Cardiac muscle cell (in vitro differentiated cells and primary cell): ENCODE measurements around the gene NRXN2. TPM values are rescaled to one million over a fixed set of nuclear protein-coding genes. Genes with fewer than 3 reads are reported as not detected.

Source experiments
- DNase-seq, 2 donors: peaks; one replicate each; pipeline versions ENCODE4 v3.0.0 to v3.0.0-alpha.2; 2010 to 2017; ENCODE audit warnings: low read depth in 1 of 2, low spot score in 1 of 2
- H3K27ac ChIP-seq: fragments of 200-600 bp; sonication (generic); 2 replicates; pipeline ENCODE4 v1.5.1; 2016
- H3K27me3 ChIP-seq: fragments of 200-600 bp; sonication (generic); 2 replicates; pipeline ENCODE4 v1.6.0; 2016; ENCODE audit warnings: control low read depth
- H3K36me3 ChIP-seq: fragments of 200-600 bp; sonication (generic); 2 replicates; pipeline ENCODE4 v1.5.1; 2016; ENCODE audit warnings: control low read depth
- H3K4me1 ChIP-seq: fragments of 200-600 bp; sonication (generic); 2 replicates; pipeline ENCODE4 v1.8.1; 2017; ENCODE audit warnings: low read depth, mild to moderate bottlenecking, mixed run types
- H3K4me3 ChIP-seq: fragments of 200-600 bp; sonication (generic); 2 replicates; pipeline ENCODE4 v1.5.1; 2016; ENCODE audit warnings: mild to moderate bottlenecking
- H3K9me3 ChIP-seq: fragments of 200-600 bp; sonication (generic); 2 replicates; pipeline ENCODE4 v1.5.1; 2017; ENCODE audit warnings: low read depth, mild to moderate bottlenecking, control low read depth
- CTCF ChIP-seq: IDR thresholded peaks from 2 replicates; pipeline ENCODE4 v1.5.1; 2012; ENCODE audit warnings: low read depth, mild to moderate bottlenecking, low read length
- polyA plus RNA-seq: library from polyadenylated mRNA; unstranded; fragments of >200 nt; fragmentation: Nextera tagmentation; extraction: Ambion mirVana; gene quantifications from 2 replicates; pipeline ENCODE4 v1.2.1, GENCODE V29; 2016
- total RNA-seq: library from RNA; depleted of rRNA; stranded (reverse); fragments of >200 nt; gene quantifications from 2 replicates; pipeline ENCODE4 v1.2.3, GENCODE V29; 2016

NRXN2 gene
- total and polyA plus RNA-seq, 2 experiments from 2014 or later: 1.2 to 1.3 TPM

DNA sequence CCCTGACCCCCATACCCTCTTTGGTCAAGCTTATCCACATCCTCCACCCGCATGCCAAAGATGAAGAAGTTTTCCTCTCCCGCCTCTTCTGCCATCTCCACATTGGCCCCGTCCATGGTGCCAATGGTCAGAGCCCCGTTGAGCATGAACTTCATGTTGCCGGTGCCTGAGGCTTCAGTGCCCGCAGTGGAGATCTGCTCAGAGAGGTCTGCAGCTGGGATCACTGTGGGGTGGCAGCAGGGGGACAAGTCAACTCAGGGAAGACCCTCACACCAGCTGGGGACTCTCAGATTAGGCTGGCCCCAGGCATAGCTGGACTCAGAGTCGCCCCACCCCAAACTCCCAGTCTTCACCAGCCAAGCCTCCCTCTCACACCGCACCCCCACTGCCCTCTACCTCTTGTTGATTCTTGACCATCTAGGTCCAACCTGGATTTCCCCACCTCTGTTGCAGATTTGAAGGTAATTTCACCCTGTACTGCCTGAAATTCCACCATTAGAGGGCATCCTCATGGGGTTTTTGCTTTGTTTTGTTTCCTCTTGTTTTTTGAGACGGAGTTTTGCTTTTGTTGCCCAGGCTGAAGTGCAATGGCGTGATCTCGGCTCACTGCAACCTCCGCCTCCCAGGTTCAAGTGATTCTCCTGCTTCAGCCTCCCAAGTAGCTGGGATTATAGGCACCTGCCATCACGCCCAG lies 27.5 kb upstream of the NRXN2 start:
- Histone ChIP-seq H3K4me3 (no peak overlapping the region), H3K36me3 (peaks cover 23% of the 10 kb centered on the region), H3K9me3 (no peaks in the 10 kb centered on the region), H3K27ac (no peak overlapping the region), H3K27me3 (no peaks in the 10 kb centered on the region), H3K4me1 (no peaks in the 10 kb centered on the region)
- no peak for TF ChIP-seq CTCF
- no peak for DNase-seq

DNA sequence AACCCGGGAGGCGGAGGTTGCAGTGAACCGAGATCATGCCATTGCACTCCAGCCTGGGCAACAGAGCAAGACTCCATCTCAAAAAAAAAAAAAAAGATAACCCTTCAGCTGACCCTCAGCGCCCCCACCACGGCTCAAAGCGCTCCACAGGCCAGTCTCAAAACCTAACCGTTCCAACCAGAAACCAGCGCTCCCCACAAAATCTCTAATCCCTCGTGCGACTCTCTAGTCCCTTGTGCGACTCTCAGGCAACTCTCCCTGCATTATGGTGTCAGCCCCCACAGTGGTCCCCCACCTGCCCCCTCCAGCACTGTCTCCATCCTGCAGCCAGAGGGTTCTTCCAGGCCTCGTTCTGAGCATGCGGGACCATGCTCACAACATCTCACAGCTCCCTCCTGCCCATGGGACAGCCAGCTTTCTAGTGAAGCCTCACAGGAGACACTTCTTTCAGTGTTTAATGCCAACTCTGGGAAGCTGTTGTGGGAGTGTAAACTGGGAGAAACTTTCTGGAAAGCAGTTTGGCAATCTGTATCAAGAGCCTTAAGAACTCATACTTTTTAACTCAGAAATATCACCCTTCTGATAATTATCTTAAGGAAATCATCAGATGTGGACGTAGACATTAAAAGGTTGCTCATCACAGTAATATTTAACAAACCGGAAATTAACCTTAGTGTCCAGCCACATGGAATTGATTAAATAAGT lies 25.1 kb upstream of the NRXN2 start:
- DNase-seq: peak in 1 of 2 donors; percentile 27
- H3K4me1 ChIP-seq: peaks cover 5% of the 10 kb centered on the region
- H3K36me3 ChIP-seq: peaks cover 22% of the 10 kb centered on the region
- H3K9me3 ChIP-seq: no peaks in the 10 kb centered on the region
- no peak overlapping the region for H3K4me3 ChIP-seq
- no peak overlapping the region for H3K27ac ChIP-seq
- TF ChIP-seq CTCF: no peak
- no peaks in the 10 kb centered on the region for H3K27me3 ChIP-seq

GRCh38 chr11:64746486-64746885 lies 23.5 kb upstream of the NRXN2 start:
- peaks cover 5% of the 10 kb centered on the region for H3K4me1 ChIP-seq
- H3K9me3 ChIP-seq: no peaks in the 10 kb centered on the region
- H3K27ac ChIP-seq: peak overlapping the region; percentile 61
- no peak for DNase-seq
- TF ChIP-seq CTCF: no peak
- no peak overlapping the region for H3K4me3 ChIP-seq
- peaks cover 10% of the 10 kb centered on the region for H3K36me3 ChIP-seq
- H3K27me3 ChIP-seq: peaks cover 12% of the 10 kb centered on the region

GRCh38 chr11:64745521-64746328 lies 22.7 kb upstream of the NRXN2 start:
- Histone ChIP-seq H3K4me3 (peak overlapping the region; percentile 47), H3K4me1 (peaks cover 5% of the 10 kb centered on the region), H3K27ac (peak overlapping the region; percentile 61), H3K36me3 (peaks cover 6% of the 10 kb centered on the region), H3K9me3 (no peaks in the 10 kb centered on the region), H3K27me3 (peaks cover 20% of the 10 kb centered on the region)
- TF ChIP-seq CTCF: no peak
- peak; percentile 75 to 91 for DNase-seq

DNA sequence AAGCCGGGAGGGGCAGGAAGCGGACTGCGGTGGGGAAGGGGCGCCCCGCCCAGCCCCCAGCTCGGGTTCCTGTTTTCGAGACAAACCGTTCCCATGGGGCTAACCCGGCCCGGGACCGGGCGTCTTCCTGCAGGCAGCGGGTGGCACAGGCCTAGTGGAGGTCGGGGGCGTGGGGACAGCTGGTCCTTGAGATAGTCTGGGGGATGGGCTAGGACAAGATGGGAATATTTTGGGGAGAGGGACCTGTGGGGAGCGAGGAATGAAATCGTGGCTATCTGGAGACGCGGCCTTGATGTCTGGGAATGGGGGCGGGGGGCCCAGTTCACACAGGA lies 22.2 kb upstream of the NRXN2 start:
- Histone ChIP-seq H3K36me3 (peaks cover under 1% of the 10 kb centered on the region), H3K4me1 (peaks cover 5% of the 10 kb centered on the region), H3K27me3 (peaks cover 26% of the 10 kb centered on the region), H3K4me3 (peak overlapping the region; percentile 47), H3K27ac (peak overlapping the region; percentile 61), H3K9me3 (no peaks in the 10 kb centered on the region)
- DNase-seq: peak in 1 of 2 donors; percentile 44
- TF ChIP-seq CTCF: no peak
